OCI-LY7 (cell line): ENCODE results near the gene ALDH1A3.

Experiments
- EZH2phosphoT487 ChIP-seq: fragments of 200-600 bp; sonication (generic); IDR thresholded peaks from 2 replicates; pipeline ENCODE4 v1.6.1; 2018; ENCODE audit warnings: low read depth, borderline replicate concordance, mild to moderate bottlenecking, mixed run types, antibody characterized with exemption, low read length, moderate library complexity, mixed read lengths
- TF ChIP-seq, protein P1 (sequence below): fragments of 200-600 bp; sonication (generic); conservative IDR thresholded peaks from 2 replicates; pipeline ENCODE4 v1.5.1; 2014; ENCODE audit warnings: mild to moderate bottlenecking, antibody characterized with exemption, low read length, moderate library complexity, mixed read lengths

DNA sequence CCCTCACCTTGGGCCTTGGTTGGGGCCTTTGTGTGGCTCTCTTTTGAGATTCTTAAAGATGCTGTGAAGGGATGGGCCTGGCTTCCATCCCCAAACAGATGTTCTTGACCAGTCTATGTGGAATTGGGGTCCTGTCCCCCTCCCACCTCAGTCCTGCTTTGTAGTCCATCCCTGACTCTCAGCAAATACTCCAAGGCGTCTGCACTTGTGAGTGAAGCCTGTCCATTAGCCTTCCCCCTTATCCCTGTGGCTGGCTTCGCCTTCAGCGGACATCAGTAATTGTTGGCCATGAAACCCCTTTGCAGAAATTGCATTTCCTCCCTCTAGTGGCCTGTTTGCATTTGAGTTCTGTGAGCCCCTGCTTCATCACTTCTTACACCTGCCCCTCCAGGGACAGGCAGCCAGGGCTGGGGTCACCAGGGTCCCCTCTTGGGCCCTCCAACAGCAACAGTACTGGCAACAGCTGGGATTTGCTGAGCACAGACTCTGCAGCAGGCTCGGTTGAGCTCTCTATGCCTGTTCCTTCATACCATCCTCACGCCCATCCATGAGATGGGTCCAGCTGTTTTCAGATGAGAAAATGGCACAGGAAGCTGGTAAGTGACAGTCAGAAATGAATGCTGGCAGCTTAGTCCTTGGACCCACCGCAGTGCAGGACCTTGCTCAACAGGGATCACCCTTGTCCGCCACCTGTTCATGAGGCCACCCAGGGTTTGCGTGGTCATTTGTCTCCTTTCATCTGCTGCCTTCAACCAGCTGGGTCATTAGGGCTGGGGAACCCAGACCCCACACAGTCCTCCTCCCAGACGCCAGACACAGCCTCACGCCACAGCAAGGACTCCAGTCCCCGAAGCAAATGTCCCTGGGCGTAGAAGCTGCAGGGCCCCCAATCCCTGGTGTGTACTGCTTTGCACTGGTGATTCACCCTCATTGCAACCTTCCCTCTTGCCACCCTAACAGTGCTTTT is 30.6 kb downstream of the ALDH1A3 start:
- TF ChIP-seq, protein P1, sequence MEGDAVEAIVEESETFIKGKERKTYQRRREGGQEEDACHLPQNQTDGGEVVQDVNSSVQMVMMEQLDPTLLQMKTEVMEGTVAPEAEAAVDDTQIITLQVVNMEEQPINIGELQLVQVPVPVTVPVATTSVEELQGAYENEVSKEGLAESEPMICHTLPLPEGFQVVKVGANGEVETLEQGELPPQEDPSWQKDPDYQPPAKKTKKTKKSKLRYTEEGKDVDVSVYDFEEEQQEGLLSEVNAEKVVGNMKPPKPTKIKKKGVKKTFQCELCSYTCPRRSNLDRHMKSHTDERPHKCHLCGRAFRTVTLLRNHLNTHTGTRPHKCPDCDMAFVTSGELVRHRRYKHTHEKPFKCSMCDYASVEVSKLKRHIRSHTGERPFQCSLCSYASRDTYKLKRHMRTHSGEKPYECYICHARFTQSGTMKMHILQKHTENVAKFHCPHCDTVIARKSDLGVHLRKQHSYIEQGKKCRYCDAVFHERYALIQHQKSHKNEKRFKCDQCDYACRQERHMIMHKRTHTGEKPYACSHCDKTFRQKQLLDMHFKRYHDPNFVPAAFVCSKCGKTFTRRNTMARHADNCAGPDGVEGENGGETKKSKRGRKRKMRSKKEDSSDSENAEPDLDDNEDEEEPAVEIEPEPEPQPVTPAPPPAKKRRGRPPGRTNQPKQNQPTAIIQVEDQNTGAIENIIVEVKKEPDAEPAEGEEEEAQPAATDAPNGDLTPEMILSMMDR: peak; percentile 58
- no peak for TF ChIP-seq EZH2phosphoT487
